ENCODE data around the gene SUN2.

Gene SUN2

GRCh38 chr22:38757464-38757757 lies 1.6 kb upstream of the SUN2 start:
- DNase-seq: no peak
- in situ Hi-C loops (cut with MboI; ENCODE audit: low pct_unique_long_range_greater_than_20kb, low sequenced_read_pairs): no loop called here

- in situ Hi-C loops (cut with MboI; ENCODE audit: low pct_unique_long_range_greater_than_20kb, low sequenced_read_pairs): no loop called here
- DNase-seq: peak; percentile 26
Observed at GRCh38 chr22:38756711-38757463, 1.1 kb upstream of the SUN2 start.

GRCh38 chr22:38755155-38755910 lies 465 bp downstream of the SUN2 start:
- peak; percentile 51 for DNase-seq

GRCh38 chr22:38754751-38755154 lies 1.0 kb downstream of the SUN2 start:
- DNase-seq: peak; percentile 74
- in situ Hi-C loops (cut with MboI; ENCODE audit: low pct_unique_long_range_greater_than_20kb, low sequenced_read_pairs): no loop called here

More at GRCh38 chr22:38755155-38755910, 465 bp downstream of the SUN2 start:
- in situ Hi-C loops (cut with MboI; ENCODE audit: low pct_unique_long_range_greater_than_20kb, low sequenced_read_pairs): no loop called here

- in situ Hi-C loops (cut with MboI; ENCODE audit: low pct_unique_long_range_greater_than_20kb, low sequenced_read_pairs): no loop called here
- DNase-seq: no peak
Observed at GRCh38 chr22:38753948-38754750, 1.6 kb downstream of the SUN2 start.

- in situ Hi-C loops (cut with MboI; ENCODE audit: low pct_unique_long_range_greater_than_20kb, low sequenced_read_pairs): no loop called here
- DNase-seq: peak; percentile 94
Observed at GRCh38 chr22:38751422-38752346, 4.1 kb downstream of the SUN2 start.

- in situ Hi-C loops (cut with MboI; ENCODE audit: low pct_unique_long_range_greater_than_20kb, low sequenced_read_pairs): no loop called here
- no peak for DNase-seq
Observed at GRCh38 chr22:38751066-38751421, 4.8 kb downstream of the SUN2 start.

GRCh38 chr22:38750638-38751037 lies 5.2 kb downstream of the SUN2 start:
- in situ Hi-C loops (cut with MboI; ENCODE audit: low pct_unique_long_range_greater_than_20kb, low sequenced_read_pairs): no loop called here
- DNase-seq: no peak

- no peak for DNase-seq
- in situ Hi-C loops (cut with MboI; ENCODE audit: low pct_unique_long_range_greater_than_20kb, low sequenced_read_pairs): no loop called here
Observed at GRCh38 chr22:38750104-38750503, 5.7 kb downstream of the SUN2 start.

GRCh38 chr22:38748487-38749136 lies 7.2 kb downstream of the SUN2 start:
- DNase-seq: no peak
- in situ Hi-C loops (cut with MboI; ENCODE audit: low pct_unique_long_range_greater_than_20kb, low sequenced_read_pairs): no loop called here

GRCh38 chr22:38745676-38746460 lies 9.9 kb downstream of the SUN2 start:
- in situ Hi-C loops (cut with MboI; ENCODE audit: low pct_unique_long_range_greater_than_20kb, low sequenced_read_pairs): no loop called here
- DNase-seq: no peak

- DNase-seq: no peak
- in situ Hi-C loops (cut with MboI; ENCODE audit: low pct_unique_long_range_greater_than_20kb, low sequenced_read_pairs): no loop called here
Observed at GRCh38 chr22:38744981-38745380, 10.8 kb downstream of the SUN2 start.

GRCh38 chr22:38742176-38742942 lies 13.4 kb downstream of the SUN2 start:
- in situ Hi-C loops (cut with MboI; ENCODE audit: low pct_unique_long_range_greater_than_20kb, low sequenced_read_pairs): no loop called here
- no peak for DNase-seq

- DNase-seq: no peak
- in situ Hi-C loops (cut with MboI; ENCODE audit: low pct_unique_long_range_greater_than_20kb, low sequenced_read_pairs): no loop called here
Observed at GRCh38 chr22:38741576-38741975, 14.2 kb downstream of the SUN2 start.

GRCh38 chr22:38741166-38741565 lies 14.6 kb downstream of the SUN2 start:
- in situ Hi-C loops (cut with MboI; ENCODE audit: low pct_unique_long_range_greater_than_20kb, low sequenced_read_pairs): no loop called here
- DNase-seq: no peak

GRCh38 chr22:38740754-38741153 lies 15.0 kb downstream of the SUN2 start:
- DNase-seq: no peak
- in situ Hi-C loops (cut with MboI; ENCODE audit: low pct_unique_long_range_greater_than_20kb, low sequenced_read_pairs): no loop called here

- in situ Hi-C loops (cut with MboI; ENCODE audit: low pct_unique_long_range_greater_than_20kb, low sequenced_read_pairs): no loop called here
- DNase-seq: no peak
Observed at GRCh38 chr22:38740116-38740723, 15.6 kb downstream of the SUN2 start.

Measured in KBM-7 (cell line).